ENCODE data around the gene RXFP1.

RXFP1 gene

GRCh38 chr4:158676076-158676475 is 154.4 kb downstream of the RXFP1 start:
- no peak for DNase-seq

- DNase-seq, result no peak
Measured at GRCh38 chr4:158678767-158679166, 157.1 kb downstream of the RXFP1 start.

GRCh38 chr4:158681629-158682028 is 159.9 kb downstream of the RXFP1 start:
- DNase-seq, result no peak

GRCh38 chr4:158682066-158682465 is 160.4 kb downstream of the RXFP1 start:
- no peak for DNase-seq

- DNase-seq, result no peak
Measured at GRCh38 chr4:158688813-158689212, 167.1 kb downstream of the RXFP1 start.

Data from stimulated activated CD4-positive, alpha-beta T cell treated with anti-CD3 and anti-CD28 coated beads, Interleukin-1b, Interleukin-23, amount 100 ng/mL, for 48 hours (primary cell).